ENCODE measurements around the gene TP53TG3B.
"Not testable (repeated sequence)": the region's sequence is repeated elsewhere in the genome, so short reads cannot be mapped to it uniquely, and the experiment has no call there.

Gene TP53TG3B, protein sequence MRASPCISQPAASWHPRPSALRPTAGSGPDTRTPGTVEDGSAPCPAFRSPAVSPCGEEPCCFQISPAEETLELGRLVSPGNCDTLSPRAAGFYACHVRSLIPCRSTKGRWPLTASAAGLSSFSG

DNA sequence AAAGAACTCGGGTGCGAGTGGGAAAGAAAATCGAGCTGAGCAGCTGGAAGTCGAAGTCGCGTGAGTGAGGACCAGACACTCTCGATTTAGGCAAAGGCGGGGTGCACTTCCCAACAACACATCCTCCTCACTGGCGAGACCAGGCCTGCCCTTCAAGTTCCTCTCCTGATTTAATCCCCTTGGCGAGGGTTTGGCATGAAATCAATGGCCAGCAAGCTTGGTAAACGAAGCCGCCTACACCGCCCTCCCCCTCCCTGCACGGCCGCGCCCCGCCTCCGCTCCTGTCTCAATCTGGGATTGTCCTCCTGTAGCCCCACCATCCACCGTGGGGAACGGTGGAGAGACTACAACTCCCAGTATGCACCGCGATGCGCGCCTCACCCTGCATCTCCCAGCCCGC, at the start of gene TP53TG3B:
Gene TP53TG3B, plus strand, starts transcription at position 301 of the 400 bp plus-strand sequence. Its CDS starts 68 bp downstream, at position 369.
- DNase-seq (ENCODE audit: low read depth in 2 of 2), result not testable (repeated sequence)

DNA sequence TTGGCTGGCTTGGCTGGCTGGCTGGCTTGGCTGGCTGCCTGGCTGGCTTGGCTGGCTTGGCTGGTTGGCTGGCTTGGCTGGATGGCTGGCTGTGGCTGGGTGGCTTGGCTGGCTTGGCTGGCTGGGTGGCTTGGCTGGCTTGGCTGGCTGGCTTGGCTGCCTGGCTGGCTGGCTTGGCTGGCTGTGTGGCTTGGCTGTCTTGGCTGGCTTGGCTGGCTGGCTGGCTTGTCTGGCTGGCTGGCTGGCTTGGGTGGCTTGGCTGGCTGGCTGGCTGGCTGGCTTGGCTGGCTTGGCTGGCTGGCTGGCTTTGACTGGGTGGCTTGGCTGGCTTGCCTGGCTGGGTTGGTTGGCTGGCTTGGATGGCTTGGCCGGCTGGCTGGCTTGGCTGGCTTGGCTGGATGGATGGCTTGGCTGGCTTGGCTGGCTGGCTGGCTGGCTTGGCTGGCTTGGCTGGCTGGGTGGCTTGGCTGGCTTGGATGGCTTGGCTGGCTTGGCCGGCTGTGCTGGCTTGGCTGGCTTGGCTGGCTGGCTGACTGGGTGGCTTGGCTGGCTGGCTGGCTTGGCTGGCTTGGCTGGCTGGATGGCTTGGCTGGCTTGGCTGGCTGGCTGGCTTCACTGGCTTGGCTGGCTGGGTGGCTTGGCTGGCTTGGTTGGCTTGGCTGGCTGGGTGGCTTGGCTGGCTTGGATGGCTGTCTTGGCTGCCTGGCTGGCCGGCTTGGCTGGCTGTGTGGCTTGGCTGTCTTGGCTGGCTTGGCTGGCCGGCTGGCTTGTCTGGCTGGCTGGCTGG, 24.2 kb upstream of the TP53TG3B start:
- not testable (repeated sequence) for DNase-seq (ENCODE audit: low read depth in 2 of 2)

DNA sequence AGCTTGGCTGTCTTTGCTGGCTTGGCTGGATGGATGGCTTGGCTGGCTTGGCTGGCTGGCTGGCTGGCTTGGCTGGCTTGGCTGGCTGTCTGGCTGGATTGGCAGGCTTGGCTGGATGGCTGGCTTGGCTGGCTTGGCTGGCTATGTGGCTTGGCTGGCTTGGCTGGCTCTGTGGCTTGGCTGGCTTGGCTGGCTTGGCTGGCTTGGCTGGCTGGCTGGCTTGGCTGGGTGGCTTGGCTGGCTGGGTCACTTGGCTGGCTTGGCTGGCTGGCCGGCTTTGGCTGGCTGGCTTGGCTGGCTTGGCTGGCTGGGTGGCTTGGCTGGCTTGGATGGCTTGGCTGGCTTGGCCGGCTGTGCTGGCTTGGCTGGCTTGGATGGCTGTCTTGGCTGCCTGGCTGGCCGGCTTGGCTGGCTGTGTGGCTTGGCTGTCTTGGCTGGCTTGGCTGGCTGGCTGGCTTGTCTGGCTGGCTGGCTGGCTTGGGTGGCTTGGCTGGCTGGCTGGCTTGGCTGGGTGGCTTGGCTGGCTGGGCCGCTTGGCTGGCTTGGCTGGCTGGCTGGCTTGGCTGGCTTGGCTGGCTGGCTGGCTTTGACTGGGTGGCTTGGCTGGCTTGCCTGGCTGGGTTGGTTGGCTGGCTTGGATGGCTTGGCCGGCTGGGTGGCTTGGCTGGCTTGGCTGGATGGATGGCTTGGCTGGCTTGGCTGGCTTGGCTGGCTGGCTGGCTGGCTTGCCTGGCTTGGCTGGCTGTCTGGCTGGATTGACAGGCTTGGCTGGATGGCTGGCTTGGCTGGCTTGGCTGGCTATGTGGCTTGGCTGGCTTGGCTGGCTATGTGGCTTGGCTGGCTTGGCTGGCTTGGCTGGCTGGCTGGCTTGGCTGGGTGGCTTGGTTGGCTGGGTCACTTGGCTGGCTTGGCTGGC, 22.8 kb upstream of the TP53TG3B start:
- DNase-seq (ENCODE audit: low read depth in 2 of 2), result not testable (repeated sequence)

DNA sequence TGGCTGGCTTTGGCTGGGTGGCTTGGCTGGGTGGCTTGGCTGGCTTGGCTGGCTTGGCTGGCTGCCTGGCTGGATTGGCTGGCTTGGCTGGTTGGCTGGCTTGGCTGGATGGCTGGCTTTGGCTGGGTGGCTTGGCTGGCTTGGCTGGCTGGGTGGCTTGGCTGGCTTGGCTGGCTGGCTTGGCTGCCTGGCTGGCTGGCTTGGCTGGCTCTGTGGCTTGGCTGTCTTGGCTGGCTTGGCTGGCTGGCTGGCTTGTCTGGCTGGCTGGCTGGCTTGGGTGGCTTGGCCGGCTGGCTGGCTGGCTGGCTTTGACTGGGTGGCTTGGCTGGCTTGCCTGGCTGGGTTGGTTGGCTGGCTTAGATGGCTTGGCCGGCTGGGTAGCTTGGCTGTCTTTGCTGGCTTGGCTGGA, 22.1 kb upstream of the TP53TG3B start:
- DNase-seq (ENCODE audit: low read depth in 2 of 2), result not testable (repeated sequence)

DNA sequence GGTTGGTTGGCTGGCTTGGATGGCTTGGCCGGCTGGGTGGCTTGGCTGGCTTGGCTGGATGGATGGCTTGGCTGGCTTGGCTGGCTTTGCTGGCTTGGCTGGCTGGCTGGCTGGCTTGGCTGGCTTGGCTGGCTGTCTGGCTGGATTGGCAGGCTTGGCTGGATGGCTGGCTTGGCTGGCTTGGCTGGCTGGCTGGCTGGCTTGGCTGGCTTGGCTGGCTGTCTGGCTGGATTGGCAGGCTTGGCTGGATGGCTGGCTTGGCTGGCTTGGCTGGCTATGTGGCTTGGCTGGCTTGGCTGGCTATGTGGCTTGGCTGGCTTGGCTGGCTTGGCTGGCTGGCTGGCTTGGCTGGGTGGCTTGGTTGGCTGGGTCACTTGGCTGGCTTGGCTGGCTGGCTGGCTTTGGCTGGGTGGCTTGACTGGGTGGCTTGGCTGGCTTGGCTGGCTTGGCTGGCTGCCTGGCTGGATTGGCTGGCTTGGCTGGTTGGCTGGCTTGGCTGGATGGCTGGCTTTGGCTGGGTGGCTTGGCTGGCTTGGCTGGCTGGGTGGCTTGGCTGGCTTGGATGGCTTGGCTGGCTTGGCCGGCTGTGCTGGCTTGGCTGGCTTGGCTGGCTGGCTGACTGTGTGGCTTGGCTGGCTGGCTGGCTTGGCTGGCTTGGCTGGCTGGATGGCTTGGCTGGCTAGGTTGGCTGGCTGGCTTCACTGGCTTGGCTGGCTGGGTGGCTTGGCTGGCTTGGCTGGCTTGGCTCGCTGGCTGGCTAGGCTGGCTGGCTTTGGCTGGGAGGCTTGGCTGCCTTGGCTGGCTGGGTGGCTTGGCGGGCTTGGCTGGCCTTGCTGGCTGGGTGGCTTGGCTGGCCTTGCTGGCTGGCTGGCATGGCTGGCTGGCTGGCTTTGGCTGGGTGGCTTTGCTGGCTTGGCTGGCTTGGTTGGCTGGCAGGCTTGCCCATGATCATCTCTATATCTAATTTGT, 21.3 kb upstream of the TP53TG3B start:
- not testable (repeated sequence) for DNase-seq (ENCODE audit: low read depth in 2 of 2)
